Lung (tissue), 12 donors: ENCODE data around the gene ATP4A. TPM values are rescaled to one million over a fixed set of nuclear protein-coding genes. Genes with fewer than 3 reads are reported as not detected.
A peak's percentile ranks its signal among the peaks of the same experiment; 100 is the strongest.

Source experiments
- ATAC-seq: fragments of 200-7000 bp; cut with Tn5 transposase; one replicate; pipeline ENCODE4 v1.9.1; 2020; ENCODE audit warnings: moderate number of reproducible peaks; ENCODE audit not compliant: insufficient read depth, low FRiP score
- DNase-seq, 3 donors: peaks; one replicate each; pipeline ENCODE4 v3.0.0-alpha.2; 2013 to 2017
- H3K27ac ChIP-seq, 2 donors: one replicate each; pipeline ENCODE4 v1.5.1; 2013; ENCODE audit warnings: mild to moderate bottlenecking in 2 of 2, moderate library complexity in 2 of 2, control low read depth in 1 of 2, inconsistent platforms in 1 of 2, low read depth in 1 of 2, low read length in 1 of 2
- H3K27me3 ChIP-seq, 3 donors: one replicate each; pipeline ENCODE4 v1.5.1; 2013; ENCODE audit warnings: low read length in 2 of 3; ENCODE audit not compliant: control insufficient read depth in 3 of 3, insufficient read depth in 3 of 3
- H3K36me3 ChIP-seq, 4 donors: one replicate each; pipeline ENCODE4 v1.5.1; 2013; ENCODE audit warnings: low read length in 4 of 4, mild to moderate bottlenecking in 1 of 4, moderate library complexity in 1 of 4; ENCODE audit not compliant: control insufficient read depth in 4 of 4, insufficient read depth in 4 of 4
- H3K4me1 ChIP-seq, 5 donors: one replicate each; pipeline ENCODE4 v1.5.1; 2013; ENCODE audit warnings: low read length in 5 of 5, mild to moderate bottlenecking in 2 of 5, moderate library complexity in 1 of 5; ENCODE audit not compliant: control insufficient read depth in 5 of 5, insufficient read depth in 5 of 5
- H3K4me3 ChIP-seq: one replicate; pipeline ENCODE4 v1.5.1; 2013; ENCODE audit warnings: mild to moderate bottlenecking, control low read depth, moderate library complexity
- H3K9ac ChIP-seq, 2 donors: one replicate each; pipeline ENCODE4 v1.5.1; 2013; ENCODE audit warnings: low read length in 2 of 2, control low read depth in 1 of 2; ENCODE audit not compliant: insufficient read depth in 1 of 2
- H3K9me3 ChIP-seq, 4 donors: one replicate each; pipeline ENCODE4 v1.5.1; 2013; ENCODE audit warnings: low read length in 3 of 4, mild to moderate bottlenecking in 1 of 4, moderate library complexity in 1 of 4; ENCODE audit not compliant: control insufficient read depth in 4 of 4, insufficient read depth in 3 of 4
- WGBS, 2 donors: extraction: QIAGEN DNeasy Blood & Tissue Kit; methylation state at CpG; one replicate each; pipeline ENCODE4 v1.1.7; 2013; 5-methylcytosine and 5-hydroxymethylcytosine counted together
- polyA plus RNA-seq, 2 donors: library from polyadenylated mRNA; stranded (reverse); fragments of 200-250 nt; gene quantifications; one replicate each; pipeline ENCODE4 v1.2.1, GENCODE V29; 2013
- total RNA-seq, 2 donors: library from RNA; depleted of rRNA in 1 of 2; stranded (reverse); fragments of >200 nt in 1 of 2; gene quantifications; one replicate each; pipeline ENCODE4 v1.2.1, GENCODE V29; 2014 to 2021
- TF ChIP-seq, protein P1 (sequence below): IDR thresholded peaks from 2 replicates; pipeline ENCODE4 v1.5.1; 2012; ENCODE audit warnings: mild to moderate bottlenecking; ENCODE audit errors: control extremely low read depth, extremely low read depth
- donor health status: control.
- donor health status: control.
- donor health status: Bipolar disorder and iron deficiency.
- donor health status: healthy.
- donor health status: DM: yes; HTN: yes; CAD: no.

The ATP4A gene
- total and polyA plus RNA-seq, 4 donors, result 0.01 TPM; not detected in 3

DNA sequence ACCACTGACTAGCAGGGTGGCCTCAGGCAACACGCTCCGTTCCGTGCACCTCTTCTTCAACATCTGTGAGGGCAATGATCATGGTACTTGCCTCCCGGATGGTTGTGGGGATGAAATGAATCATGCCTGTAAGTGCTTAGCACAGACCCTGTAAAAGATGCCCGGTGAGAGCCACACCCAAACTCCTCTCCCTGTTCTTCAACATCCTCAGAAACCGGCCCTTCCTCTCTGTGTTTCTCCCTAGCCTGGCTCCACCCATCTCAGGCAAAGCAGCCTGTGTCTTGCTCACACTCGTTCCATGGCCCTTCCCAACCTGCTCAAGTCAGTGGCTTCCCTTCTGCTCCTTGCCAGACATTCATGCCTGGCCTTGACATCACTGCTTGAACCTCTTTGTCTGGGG, 44.2 kb downstream of the ATP4A start:
- H3K9me3 ChIP-seq, result no peaks in the 10 kb centered on the region
- DNase-seq, result no peak
- peaks cover 0 to 4% (median 0%) of the 10 kb centered on the region in 5 donors for H3K4me1 ChIP-seq
- ATAC-seq, result no peak
- H3K36me3 ChIP-seq, result no peaks in the 10 kb centered on the region
- no peak overlapping the region for H3K27ac ChIP-seq
- peaks cover 0 to 6% (median 0%) of the 10 kb centered on the region in 3 donors for H3K27me3 ChIP-seq
- H3K9ac ChIP-seq, result no peak overlapping the region
- no peak overlapping the region for H3K4me3 ChIP-seq
- WGBS, 2 donors, result 56 to 62% methylated on average over 7 of the region's 7 CpGs
- TF ChIP-seq, protein P1, sequence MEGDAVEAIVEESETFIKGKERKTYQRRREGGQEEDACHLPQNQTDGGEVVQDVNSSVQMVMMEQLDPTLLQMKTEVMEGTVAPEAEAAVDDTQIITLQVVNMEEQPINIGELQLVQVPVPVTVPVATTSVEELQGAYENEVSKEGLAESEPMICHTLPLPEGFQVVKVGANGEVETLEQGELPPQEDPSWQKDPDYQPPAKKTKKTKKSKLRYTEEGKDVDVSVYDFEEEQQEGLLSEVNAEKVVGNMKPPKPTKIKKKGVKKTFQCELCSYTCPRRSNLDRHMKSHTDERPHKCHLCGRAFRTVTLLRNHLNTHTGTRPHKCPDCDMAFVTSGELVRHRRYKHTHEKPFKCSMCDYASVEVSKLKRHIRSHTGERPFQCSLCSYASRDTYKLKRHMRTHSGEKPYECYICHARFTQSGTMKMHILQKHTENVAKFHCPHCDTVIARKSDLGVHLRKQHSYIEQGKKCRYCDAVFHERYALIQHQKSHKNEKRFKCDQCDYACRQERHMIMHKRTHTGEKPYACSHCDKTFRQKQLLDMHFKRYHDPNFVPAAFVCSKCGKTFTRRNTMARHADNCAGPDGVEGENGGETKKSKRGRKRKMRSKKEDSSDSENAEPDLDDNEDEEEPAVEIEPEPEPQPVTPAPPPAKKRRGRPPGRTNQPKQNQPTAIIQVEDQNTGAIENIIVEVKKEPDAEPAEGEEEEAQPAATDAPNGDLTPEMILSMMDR, result no peak

DNA sequence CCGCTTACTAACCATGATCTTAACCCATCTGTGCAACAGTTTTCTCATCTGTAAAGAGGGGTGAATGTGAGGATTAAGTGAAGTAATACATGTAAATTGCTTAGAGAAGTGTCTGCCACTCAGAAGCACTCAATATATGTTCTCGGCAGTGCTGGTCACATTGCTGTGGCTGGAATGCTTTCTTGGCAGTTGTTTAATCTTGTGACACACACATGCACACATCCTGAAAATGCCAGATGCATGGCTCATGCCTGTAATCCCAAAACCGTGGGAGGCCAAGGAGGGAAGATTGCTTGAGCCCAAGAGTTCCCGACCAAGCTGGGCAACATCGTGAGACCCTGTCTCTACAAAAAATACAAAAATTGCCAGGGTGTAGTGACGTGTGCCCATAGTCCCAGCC, 45.1 kb downstream of the ATP4A start:
- ATAC-seq, result no peak
- Histone ChIP-seq H3K27ac (peak overlapping the region in 1 of 2 donors; percentile 15), H3K9ac (no peak overlapping the region), H3K36me3 (no peaks in the 10 kb centered on the region), H3K4me1 (peaks cover 0 to 5% (median 0%) of the 10 kb centered on the region in 5 donors), H3K4me3 (no peak overlapping the region), H3K9me3 (no peaks in the 10 kb centered on the region), H3K27me3 (peaks cover 0 to 2% (median 0%) of the 10 kb centered on the region in 3 donors)
- peak; percentile 46 to 66 (median 56) for DNase-seq
- 56 to 82% methylated on average over 6 of the region's 6 CpGs for WGBS, 2 donors
- TF ChIP-seq, protein P1, result no peak

DNA sequence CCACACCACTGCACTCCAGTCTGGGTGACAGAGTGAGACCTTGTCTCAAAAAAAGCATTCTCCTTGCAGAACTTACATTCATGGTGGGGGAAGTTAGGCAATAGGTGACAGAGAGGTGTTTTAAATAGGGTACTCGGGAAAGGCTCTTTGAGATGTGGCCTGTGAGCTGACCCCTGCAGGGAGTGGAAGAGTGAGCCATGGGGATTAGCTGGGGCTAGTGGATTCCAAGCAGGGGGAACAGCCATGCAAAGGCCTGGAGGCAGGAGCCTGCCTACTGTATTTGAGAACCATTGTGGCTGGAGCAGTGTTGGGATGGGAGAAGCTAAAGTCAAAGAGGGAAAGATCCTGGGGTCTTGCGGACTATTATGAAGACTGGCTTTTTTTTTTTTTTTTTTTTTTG, 46.1 kb downstream of the ATP4A start:
- TF ChIP-seq, protein P1, result no peak
- DNase-seq (no peak), ATAC-seq (no peak)
- H3K4me3 ChIP-seq, result no peak overlapping the region
- peaks cover 0 to 5% (median 0%) of the 10 kb centered on the region in 5 donors for H3K4me1 ChIP-seq
- no peaks in the 10 kb centered on the region for H3K9me3 ChIP-seq
- no peak overlapping the region for H3K9ac ChIP-seq
- H3K27ac ChIP-seq, result no peak overlapping the region
- 69 to 81% methylated on average over 2 of the region's 2 CpGs for WGBS, 2 donors
- no peaks in the 10 kb centered on the region for H3K36me3 ChIP-seq
- H3K27me3 ChIP-seq, result peaks cover 0 to 2% (median 0%) of the 10 kb centered on the region in 3 donors

DNA sequence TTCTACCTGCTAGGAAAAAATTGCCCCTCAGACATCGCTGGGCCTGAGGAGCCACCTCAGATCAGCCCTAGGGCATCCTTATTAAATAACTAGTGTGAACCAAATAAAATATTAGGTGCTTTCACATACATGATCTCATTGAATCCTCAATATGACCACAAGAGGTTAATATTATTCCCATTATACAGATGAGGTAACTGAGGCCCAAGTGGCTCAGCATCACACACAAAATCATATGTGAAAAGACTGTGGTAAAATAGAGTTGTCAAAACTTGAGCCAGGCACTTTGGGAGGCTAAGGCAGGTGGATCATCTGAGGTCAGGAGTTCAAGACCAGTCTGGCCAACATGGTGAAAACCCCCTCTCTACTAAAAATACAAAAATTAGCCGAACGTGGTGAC, 47.1 kb downstream of the ATP4A start:
- WGBS, 2 donors, result 95 to 96% methylated on average over 3 of the region's 3 CpGs
- Histone ChIP-seq H3K9me3 (no peaks in the 10 kb centered on the region), H3K36me3 (no peaks in the 10 kb centered on the region), H3K27me3 (peaks cover 0 to 2% (median 0%) of the 10 kb centered on the region in 3 donors), H3K4me3 (no peak overlapping the region), H3K9ac (no peak overlapping the region), H3K4me1 (peaks cover 0 to 5% (median 0%) of the 10 kb centered on the region in 5 donors), H3K27ac (no peak overlapping the region)
- TF ChIP-seq, protein P1, result no peak
- no peak for ATAC-seq
- DNase-seq, result no peak
